ENCODE data around the gene IRGC.

IRGC gene

DNA sequence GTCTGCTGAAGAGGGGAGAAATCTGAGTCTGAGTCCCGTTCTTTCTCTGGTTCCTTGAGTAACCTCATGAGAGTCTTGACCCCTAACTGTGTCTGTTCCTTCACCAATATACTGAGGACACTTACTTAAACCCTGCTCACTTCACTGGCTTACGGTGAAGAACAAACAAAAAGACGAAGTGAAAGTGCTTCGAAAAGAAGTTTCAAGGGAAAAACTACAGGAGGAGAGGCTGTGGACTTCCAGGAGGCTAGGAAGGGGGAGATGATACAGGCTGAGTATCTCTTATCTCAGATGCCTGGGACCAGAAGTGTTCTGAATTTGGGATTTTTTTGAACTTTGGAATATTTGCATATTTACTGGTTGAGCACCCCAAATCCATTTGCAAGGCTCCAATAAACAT lies 32.8 kb downstream of the IRGC start:
- Histone ChIP-seq H3K36me3 (ENCODE audit: control insufficient read depth in 2 of 2, insufficient read depth in 1 of 2, low read length in 2 of 2) (peaks cover 75 to 90% of the 10 kb centered on the region in 2 experiments), H3K9me3 (ENCODE audit: control insufficient read depth, insufficient read depth, low read depth, low read length) (no peaks in the 10 kb centered on the region), H3K4me3 (ENCODE audit: low read depth, low read length) (no peak overlapping the region), H3K27ac (ENCODE audit: extremely low read depth, low read depth, low read length) (no peak overlapping the region), H3K4me1 (ENCODE audit: control insufficient read depth, insufficient read depth, low read length) (peaks cover 7% of the 10 kb centered on the region)
- POLR2A ChIA-PET = no interaction called here
- CTCF ChIA-PET = interaction anchor here (1.0 to 2.3 kb wide), 3 partner anchors 18 to 80 kb away, joined by 4 to 9 read pairs (median 6); no protein-coding TSS in a partner anchor
- TF ChIP-seq HOXA7 (CRISPR knock-in tag; IDR thresholded peaks at IDR 0.05; ENCODE audit: borderline replicate concordance) = no peak
- TF ChIP-seq ZNF23 (tag by site-specific recombination; IDR thresholded peaks at IDR 0.05; ENCODE audit: borderline replicate concordance) = no peak
- TF ChIP-seq ZNF341 (tag by site-specific recombination; IDR thresholded peaks at IDR 0.05; ENCODE audit: low read depth) = no peak
- TF ChIP-seq ZSCAN30 (tag by site-specific recombination; IDR thresholded peaks at IDR 0.05) = no peak
- no peak for TF ChIP-seq ZNF776 (tag by site-specific recombination; IDR thresholded peaks at IDR 0.05; ENCODE audit: borderline replicate concordance)
- no peak for TF ChIP-seq ZNF426 (tag by site-specific recombination; IDR thresholded peaks at IDR 0.05)
- TF ChIP-seq KLF7 (tag by site-specific recombination; IDR thresholded peaks at IDR 0.05; ENCODE audit: borderline replicate concordance) = no peak
- TF ChIP-seq, protein P1, sequence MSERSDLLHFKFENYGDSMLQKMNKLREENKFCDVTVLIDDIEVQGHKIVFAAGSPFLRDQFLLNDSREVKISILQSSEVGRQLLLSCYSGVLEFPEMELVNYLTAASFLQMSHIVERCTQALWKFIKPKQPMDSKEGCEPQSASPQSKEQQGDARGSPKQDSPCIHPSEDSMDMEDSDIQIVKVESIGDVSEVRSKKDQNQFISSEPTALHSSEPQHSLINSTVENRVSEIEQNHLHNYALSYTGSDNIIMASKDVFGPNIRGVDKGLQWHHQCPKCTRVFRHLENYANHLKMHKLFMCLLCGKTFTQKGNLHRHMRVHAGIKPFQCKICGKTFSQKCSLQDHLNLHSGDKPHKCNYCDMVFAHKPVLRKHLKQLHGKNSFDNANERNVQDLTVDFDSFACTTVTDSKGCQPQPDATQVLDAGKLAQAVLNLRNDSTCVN (tag by site-specific recombination; optimal IDR thresholded peaks at IDR 0.05) = no peak
- TF ChIP-seq ZNF416 (tag by site-specific recombination; IDR thresholded peaks at IDR 0.05) = no peak
- TF ChIP-seq ZNF548 (tag by site-specific recombination; IDR thresholded peaks at IDR 0.05) = no peak
- no peak for TF ChIP-seq ZNF658 (tag by site-specific recombination; IDR thresholded peaks at IDR 0.05)
- TF ChIP-seq KLF10 (tag by site-specific recombination; IDR thresholded peaks at IDR 0.05) = no peak
- TF ChIP-seq ZNF514 (tag by site-specific recombination; IDR thresholded peaks at IDR 0.05) = no peak
- TF ChIP-seq, protein P2, sequence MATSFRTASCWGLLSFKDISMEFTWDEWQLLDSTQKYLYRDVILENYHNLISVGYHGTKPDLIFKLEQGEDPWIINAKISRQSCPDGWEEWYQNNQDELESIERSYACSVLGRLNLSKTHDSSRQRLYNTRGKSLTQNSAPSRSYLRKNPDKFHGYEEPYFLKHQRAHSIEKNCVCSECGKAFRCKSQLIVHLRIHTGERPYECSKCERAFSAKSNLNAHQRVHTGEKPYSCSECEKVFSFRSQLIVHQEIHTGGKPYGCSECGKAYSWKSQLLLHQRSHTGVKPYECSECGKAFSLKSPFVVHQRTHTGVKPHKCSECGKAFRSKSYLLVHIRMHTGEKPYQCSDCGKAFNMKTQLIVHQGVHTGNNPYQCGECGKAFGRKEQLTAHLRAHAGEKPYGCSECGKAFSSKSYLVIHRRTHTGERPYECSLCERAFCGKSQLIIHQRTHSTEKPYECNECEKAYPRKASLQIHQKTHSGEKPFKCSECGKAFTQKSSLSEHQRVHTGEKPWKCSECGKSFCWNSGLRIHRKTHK (tag by site-specific recombination; IDR thresholded peaks at IDR 0.05) = no peak
- TF ChIP-seq, protein P3, sequence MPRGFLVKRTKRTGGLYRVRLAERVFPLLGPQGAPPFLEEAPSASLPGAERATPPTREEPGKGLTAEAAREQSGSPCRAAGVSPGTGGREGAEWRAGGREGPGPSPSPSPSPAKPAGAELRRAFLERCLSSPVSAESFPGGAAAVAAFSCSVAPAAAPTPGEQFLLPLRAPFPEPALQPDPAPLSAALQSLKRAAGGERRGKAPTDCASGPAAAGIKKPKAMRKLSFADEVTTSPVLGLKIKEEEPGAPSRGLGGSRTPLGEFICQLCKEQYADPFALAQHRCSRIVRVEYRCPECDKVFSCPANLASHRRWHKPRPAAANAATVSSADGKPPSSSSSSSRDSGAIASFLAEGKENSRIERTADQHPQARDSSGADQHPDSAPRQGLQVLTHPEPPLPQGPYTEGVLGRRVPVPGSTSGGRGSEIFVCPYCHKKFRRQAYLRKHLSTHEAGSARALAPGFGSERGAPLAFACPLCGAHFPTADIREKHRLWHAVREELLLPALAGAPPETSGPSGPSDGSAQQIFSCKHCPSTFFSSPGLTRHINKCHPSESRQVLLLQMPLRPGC (tag by site-specific recombination; IDR thresholded peaks at IDR 0.05) = no peak
- TF ChIP-seq ZNF677 (tag by site-specific recombination; IDR thresholded peaks at IDR 0.05) = no peak
- TF ChIP-seq ZNF184 (tag by site-specific recombination; IDR thresholded peaks at IDR 0.05) = no peak

DNA sequence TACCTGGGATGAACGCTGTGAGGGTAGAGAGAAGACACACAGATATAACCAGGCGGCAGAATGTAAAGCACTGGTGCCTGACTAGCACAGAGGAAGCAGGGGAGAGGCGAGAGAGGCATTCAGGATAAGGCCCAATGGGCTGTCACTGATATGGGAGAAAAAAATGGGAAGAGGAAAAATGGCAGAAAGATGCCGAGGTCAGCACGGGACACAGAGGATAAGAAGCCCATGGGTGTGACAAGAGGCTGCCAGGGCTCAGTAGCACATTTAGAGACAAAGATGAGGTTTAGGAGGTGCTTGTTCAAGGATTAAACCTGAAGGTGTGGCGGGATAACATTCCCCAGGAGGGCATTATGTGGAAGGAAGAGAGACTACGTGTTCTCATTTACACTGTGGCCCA lies 33.3 kb downstream of the IRGC start:
- no peak overlapping the region for H3K4me3 ChIP-seq (ENCODE audit: low read depth, low read length)
- CTCF ChIA-PET = interaction anchor here (0.5 to 2.3 kb wide), 6 partner anchors 16 to 70 kb away, joined by 3 to 9 read pairs (median 4); no protein-coding TSS in a partner anchor
- POLR2A ChIA-PET = interaction anchor here (1.0 kb wide), 1 partner anchor 10 kb away, joined by 3 read pairs; no protein-coding TSS in a partner anchor
- TF ChIP-seq TRIM28 (IDR thresholded peaks at IDR 0.05; ENCODE audit: borderline replicate concordance, low read length) (no peak), ZBTB48 (tag by site-specific recombination; IDR thresholded peaks at IDR 0.05) (no peak), ZNF501 (tag by site-specific recombination; IDR thresholded peaks at IDR 0.05) (no peak), ZNF274 (IDR thresholded peaks at IDR 0.05; ENCODE audit: low read length) (no peak), ZNF274 (tag by site-specific recombination; IDR thresholded peaks at IDR 0.05; ENCODE audit: borderline replicate concordance) (no peak), IKZF3 (tag by site-specific recombination; IDR thresholded peaks at IDR 0.05) (no peak), KLF1 (tag by site-specific recombination; IDR thresholded peaks at IDR 0.05) (no peak), REPIN1 (tag by site-specific recombination; IDR thresholded peaks at IDR 0.05; ENCODE audit: low read depth) (no peak), ZNF211 (tag by site-specific recombination; IDR thresholded peaks at IDR 0.05; ENCODE audit: low read depth) (no peak), ZNF555 (tag by site-specific recombination; conservative IDR thresholded peaks at IDR 0.05) (no peak), ZBTB21 (tag by site-specific recombination; IDR thresholded peaks at IDR 0.05) (no peak), ZNF138 (tag by site-specific recombination; IDR thresholded peaks at IDR 0.05; ENCODE audit: borderline replicate concordance) (no peak)
- H3K4me1 ChIP-seq (ENCODE audit: control insufficient read depth, insufficient read depth, low read length) = peaks cover 11% of the 10 kb centered on the region
- peaks cover 71 to 85% of the 10 kb centered on the region in 2 experiments for H3K36me3 ChIP-seq (ENCODE audit: control insufficient read depth in 2 of 2, insufficient read depth in 1 of 2, low read length in 2 of 2)
- H3K27ac ChIP-seq (ENCODE audit: extremely low read depth, low read depth, low read length) = no peak overlapping the region
- H3K9me3 ChIP-seq (ENCODE audit: control insufficient read depth, insufficient read depth, low read depth, low read length) = no peaks in the 10 kb centered on the region
